H1 (cell line): ENCODE measurements around the gene CCDC154. TPM values are rescaled to one million over a fixed set of nuclear protein-coding genes. Genes with fewer than 3 reads are reported as not detected.

ENCODE experiments used
- CTCF ChIA-PET: fragments of 300-600 bp; sonication (Branson Sonifier 250); formaldehyde crosslinking; loops from one replicate; lab custom pipeline; 2021; ENCODE audit not compliant: partially characterized antibody; lab: Charles Lee
- POLR2A ChIA-PET: fragments of 300-600 bp; sonication (Branson Sonifier 250); formaldehyde crosslinking; loops from one replicate; lab custom pipeline; 2021; ENCODE audit warnings: inconsistent platforms; ENCODE audit not compliant: partially characterized antibody; lab: Charles Lee
- DNase-seq, 2 experiments: peaks; one replicate each; pipeline versions ENCODE4 v3.0.0 to v3.0.0-alpha.2; 2010 to 2022; ENCODE audit warnings: low spot score in 2 of 2, low read depth in 1 of 2, mixed read lengths in 1 of 2
- FAIRE-seq: peaks from 2 replicates; lab custom pipeline; 2011; peaks lifted over from hg19 to GRCh38; lab: Jason Lieb, UNC
- H2AFZ ChIP-seq: 2 replicates; pipeline ENCODE4 v1.8.1; 2012; ENCODE audit warnings: low read length, inconsistent platforms
- H2AK5ac ChIP-seq: 2 replicates; pipeline ENCODE4 v1.6.1; 2013; ENCODE audit warnings: low read depth, low read length
- H2BK120ac ChIP-seq: replicated peaks from 2 replicates; pipeline ENCODE3; 2013; ENCODE audit warnings: low read depth, low read length, inconsistent platforms
- H2BK12ac ChIP-seq: 2 replicates; pipeline ENCODE4 v1.6.1; 2013; ENCODE audit warnings: low read depth, low read length
- H2BK15ac ChIP-seq: 2 replicates; pipeline ENCODE4 v1.6.1; 2013; ENCODE audit warnings: low read length
- H2BK20ac ChIP-seq: 2 replicates; pipeline ENCODE4 v1.6.1; 2013; ENCODE audit warnings: low read length
- H2BK5ac ChIP-seq: 2 replicates; pipeline ENCODE4 v1.6.1; 2013; ENCODE audit warnings: low read depth, low read length
- H3K14ac ChIP-seq: 2 replicates; pipeline ENCODE4 v1.6.1; 2013; ENCODE audit warnings: inconsistent platforms; ENCODE audit not compliant: insufficient read length
- H3K18ac ChIP-seq: 2 replicates; pipeline ENCODE4 v1.6.1; 2013; ENCODE audit warnings: low read length; ENCODE audit errors: extremely low read depth
- H3K23ac ChIP-seq: 2 replicates; pipeline ENCODE4 v1.6.1; 2013; ENCODE audit warnings: inconsistent platforms; ENCODE audit not compliant: insufficient read length
- H3K23me2 ChIP-seq: 2 replicates; pipeline ENCODE4 v1.6.1; 2013; ENCODE audit warnings: low read depth, low read length
- H3K27ac ChIP-seq: 2 replicates; pipeline ENCODE4 v1.6.1; 2011; ENCODE audit warnings: low read depth, low read length, inconsistent platforms
- H3K27me3 ChIP-seq, 4 experiments: replicated peaks in 1 of 4; 1 replicate in 1 of 4; 2 replicates in 3 of 4; pipeline versions ENCODE4 v1.6.1 to v1.8.1; 2011 to 2013; ENCODE audit warnings: low read length in 3 of 4, mild to moderate bottlenecking in 3 of 4, inconsistent platforms in 2 of 4, mixed read lengths in 2 of 4, moderate library complexity in 1 of 4; ENCODE audit not compliant: control insufficient read depth in 3 of 4, insufficient read depth in 3 of 4; ENCODE audit errors: extremely low read depth in 1 of 4
- H3K36me3 ChIP-seq, 4 experiments: 2 replicates each; pipeline versions ENCODE4 v1.6.1 to v1.8.1; 2011 to 2013; ENCODE audit warnings: mild to moderate bottlenecking in 4 of 4, low read length in 3 of 4, moderate library complexity in 2 of 4, control low read depth in 1 of 4, inconsistent platforms in 1 of 4; ENCODE audit not compliant: insufficient read depth in 4 of 4, control insufficient read depth in 2 of 4
- H3K4ac ChIP-seq: replicated peaks from 2 replicates; pipeline ENCODE3; 2013; ENCODE audit warnings: low read length, low read depth, mixed read lengths, inconsistent platforms; ENCODE audit not compliant: insufficient read length
- H3K4me1 ChIP-seq, 4 experiments: replicated peaks in 1 of 4; 1 replicate in 1 of 4; 2 replicates in 3 of 4; pipeline versions ENCODE4 v1.6.1 to v1.8.1; 2011 to 2013; ENCODE audit warnings: low read length in 3 of 4, inconsistent platforms in 2 of 4, mixed read lengths in 1 of 4; ENCODE audit not compliant: insufficient read depth in 4 of 4, control insufficient read depth in 3 of 4
- H3K4me2 ChIP-seq, 2 experiments: 2 replicates each; pipeline versions ENCODE4 v1.6.1 to v1.8.1; 2011 to 2013; ENCODE audit warnings: low read depth in 2 of 2, low read length in 2 of 2, control low read depth in 1 of 2, inconsistent platforms in 1 of 2, mild to moderate bottlenecking in 1 of 2; ENCODE audit not compliant: insufficient read depth in 1 of 2
- H3K4me3 ChIP-seq, 4 experiments: fragments of 200-600, 300-600 bp in 1 of 4; sonication (generic), shearing (Covaris generic), sonication (Bioruptor Twin) in 1 of 4; 2 replicates each; pipeline versions ENCODE4 v1.5.1 to v1.8.1; 2011 to 2016; ENCODE audit warnings: low read length in 4 of 4, low read depth in 3 of 4, control low read depth in 2 of 4, inconsistent platforms in 2 of 4, mild to moderate bottlenecking in 2 of 4, mixed read lengths in 1 of 4, moderate library complexity in 1 of 4; ENCODE audit not compliant: insufficient read depth in 2 of 4; ENCODE audit errors: extremely low read depth in 1 of 4
- H3K56ac ChIP-seq: replicated peaks from 2 replicates; pipeline ENCODE3; 2013; ENCODE audit warnings: low read depth, mild to moderate bottlenecking, mixed read lengths, low read length, inconsistent platforms; ENCODE audit not compliant: insufficient read length
- H3K79me1 ChIP-seq: 2 replicates; pipeline ENCODE4 v1.6.1; 2013; ENCODE audit warnings: low read depth, low read length, control low read depth
- H3K79me2 ChIP-seq, 2 experiments: 2 replicates each; pipeline versions ENCODE4 v1.6.1 to v1.8.1; 2012 to 2013; ENCODE audit warnings: low read length in 2 of 2, mild to moderate bottlenecking in 2 of 2, inconsistent platforms in 1 of 2; ENCODE audit not compliant: insufficient read depth in 2 of 2, control insufficient read depth in 1 of 2
- H3K9ac ChIP-seq, 4 experiments: replicated peaks in 1 of 4; 1 replicate in 1 of 4; 2 replicates in 3 of 4; pipeline versions ENCODE4 v1.6.1 to v1.8.1; 2011 to 2013; ENCODE audit warnings: low read depth in 3 of 4, low read length in 3 of 4, control low read depth in 2 of 4, mild to moderate bottlenecking in 2 of 4, moderate library complexity in 2 of 4, inconsistent platforms in 1 of 4; ENCODE audit errors: extremely low read depth in 1 of 4
- H3K9me3 ChIP-seq, 2 experiments: 2 replicates each; pipeline versions ENCODE4 v1.6.1 to v1.8.1; 2012 to 2013; ENCODE audit warnings: mild to moderate bottlenecking in 2 of 2, moderate library complexity in 2 of 2, control low read depth in 1 of 2, inconsistent platforms in 1 of 2, low read depth in 1 of 2, low read length in 1 of 2, mixed read lengths in 1 of 2; ENCODE audit not compliant: insufficient read depth in 2 of 2
- H4K20me1 ChIP-seq, 2 experiments: replicated peaks in 1 of 2; 2 replicates each; pipeline versions ENCODE3 to v1.8.1; 2011 to 2013; ENCODE audit warnings: inconsistent platforms in 2 of 2, low read length in 2 of 2, mild to moderate bottlenecking in 1 of 2; ENCODE audit not compliant: insufficient read depth in 2 of 2, control insufficient read depth in 1 of 2
- H4K5ac ChIP-seq: 2 replicates; pipeline ENCODE4 v1.6.1; 2013; ENCODE audit warnings: low read length, low read depth, mixed read lengths, inconsistent platforms; ENCODE audit not compliant: insufficient read length
- H4K8ac ChIP-seq: 2 replicates; pipeline ENCODE4 v1.8.0; 2013; ENCODE audit warnings: mild to moderate bottlenecking, moderate library complexity, low read length, inconsistent platforms; ENCODE audit not compliant: insufficient read depth; ENCODE audit errors: extremely low read depth
- H4K91ac ChIP-seq: replicated peaks from 2 replicates; pipeline ENCODE3; 2013; ENCODE audit warnings: low read length, mixed read lengths, inconsistent platforms; ENCODE audit not compliant: insufficient read length
- CEBPB ChIP-seq: IDR thresholded peaks from 2 replicates; pipeline ENCODE4 v1.6.1; 2012; ENCODE audit warnings: low read depth, low read length
- CHD2 ChIP-seq: IDR thresholded peaks from 2 replicates; pipeline ENCODE4 v1.6.1; 2012; ENCODE audit warnings: low read length, improper control_type of control experiment
- CTBP2 ChIP-seq: IDR thresholded peaks from 2 replicates; pipeline ENCODE4 v1.7.0; 2011; ENCODE audit warnings: borderline replicate concordance, mild to moderate bottlenecking, moderate library complexity, mixed read lengths, low read length; ENCODE audit not compliant: insufficient read depth, insufficient read length
- JUN ChIP-seq: IDR thresholded peaks from 2 replicates; pipeline ENCODE4 v1.6.1; 2011; ENCODE audit warnings: low read depth, mild to moderate bottlenecking, improper control_type of control experiment, low read length
- KDM5A ChIP-seq: fragments of 200-600 bp; IDR thresholded peaks from 2 replicates; pipeline ENCODE4 v1.7.1; 2012; ENCODE audit warnings: mild to moderate bottlenecking, low read length, inconsistent platforms, mixed read lengths
- NANOG ChIP-seq: IDR thresholded peaks from 2 replicates; pipeline ENCODE4 v1.6.1; 2011; ENCODE audit warnings: low read length, low read depth, mild to moderate bottlenecking, inconsistent platforms; ENCODE audit not compliant: insufficient read depth, poor library complexity, severe bottlenecking
- SAP30 ChIP-seq: fragments of 300-600 bp; sonication (generic); IDR thresholded peaks from 2 replicates; pipeline ENCODE4 v1.7.1; 2012; ENCODE audit warnings: low read length, moderate library complexity, mild to moderate bottlenecking, inconsistent platforms; ENCODE audit not compliant: insufficient read depth, insufficient replicate concordance
- SP4 ChIP-seq: IDR thresholded peaks from 2 replicates; pipeline ENCODE4 v1.6.1; 2012; ENCODE audit warnings: low read length, inconsistent platforms
- YY1 ChIP-seq: IDR thresholded peaks from 2 replicates; pipeline ENCODE4 v1.6.1; 2011; ENCODE audit warnings: low read depth, mild to moderate bottlenecking, low read length
- WGBS, 2 experiments: shearing (Covaris generic) in 1 of 2; methylation state at CpG; one replicate each; pipeline versions ENCODE4 v1.1.6 to v1.1.7; 2013 to 2015; ENCODE audit warnings: low lambda C conversion rate in 2 of 2, mixed read lengths in 2 of 2, inconsistent platforms in 1 of 2, low coverage in 1 of 2, missing lambda C conversion rate in 1 of 2; ENCODE audit not compliant: insufficient replicate concordance in 2 of 2, insufficient coverage in 1 of 2, insufficient read length in 1 of 2; ENCODE audit errors: extremely low coverage in 1 of 2, missing lambda C conversion rate in 1 of 2; 5-methylcytosine and 5-hydroxymethylcytosine counted together
- polyA plus RNA-seq, 7 experiments: library from polyadenylated mRNA; depleted of rRNA in 3 of 7; stranded (reverse) in 5 of 7; unstranded in 2 of 7; fragments of >200 nt in 5 of 7; fragments of 200-250 nt in 2 of 7; gene quantifications; 1 replicate in 5 of 7; 2 replicates in 1 of 7; 4 replicates in 1 of 7; pipeline versions ENCODE4 v1.2.1 to v1.2.3, GENCODE V29; 2011 to 2013; ENCODE audit warnings: missing spikeins in 2 of 7, mixed read lengths in 2 of 7
- total RNA-seq: library from RNA; stranded (reverse); fragmentation: NEBNext Ultra II Directional; extraction: Animal tissue kit (Norgen Biotek cat#: 25700); gene quantifications from 2 replicates; pipeline ENCODE4 v1.2.1, GENCODE V29; 2021
- TF ChIP-seq, protein P1 (sequence below): IDR thresholded peaks from 2 replicates; pipeline ENCODE4 v1.6.1; 2011; ENCODE audit warnings: low read depth, mild to moderate bottlenecking, low read length; ENCODE audit not compliant: insufficient read depth
- TF ChIP-seq, protein P2 (sequence below): IDR thresholded peaks from 2 replicates; pipeline ENCODE4 v1.6.1; 2011; ENCODE audit warnings: low read length, improper control_type of control experiment

Gene CCDC154
- total and polyA plus RNA-seq, 2 of the 8 experiments (the other 6 are each of a cell fraction or from before 2014, with no cell fraction given): 0.15 to 0.88 TPM

GRCh38 chr16:1488619-1489018, 44.3 kb upstream of the CCDC154 start, which contains the start of gene PTX4:
TSS of gene PTX4 (minus strand) at chr16:1488944. CDS start at chr16:1488909, 35 bp downstream.
- H3K56ac ChIP-seq: no peak within 1 kb of the TSS
- no peak within 1 kb of the TSS for H3K4ac ChIP-seq
- H2AFZ ChIP-seq: no peak within 1 kb of the TSS; the same call in 1 of the 2 replicates
- H3K9me3 ChIP-seq: no peaks in the 10 kb centered on the region; a peak in 1 of 4 replicates
- no peak within 1 kb of the TSS for H4K5ac ChIP-seq
- no peak within 1 kb of the TSS for H4K91ac ChIP-seq
- WGBS, 2 experiments: 91% methylated on average over 19 of the region's 19 CpGs; no CpG with 5 or more reads in 1 of the 2 experiments
- H3K27ac ChIP-seq: no peak within 1 kb of the TSS
- CTCF ChIA-PET: no interaction called here
- H3K79me2 ChIP-seq: no peaks in the 10 kb centered on the region; a peak in 1 of 4 replicates
- no peak for FAIRE-seq
- POLR2A ChIA-PET: interaction anchor here (16.8 kb wide), 1 partner anchor 22 kb away, joined by 175 read pairs; no protein-coding TSS in a partner anchor
- no peak within 1 kb of the TSS for H2BK120ac ChIP-seq
- H2BK20ac ChIP-seq: no peak within 1 kb of the TSS
- no peak within 1 kb of the TSS for H2BK15ac ChIP-seq
- no peak within 1 kb of the TSS for H3K4me2 ChIP-seq
- H3K4me1 ChIP-seq: no peaks in the 10 kb centered on the region
- no peak within 1 kb of the TSS for H3K9ac ChIP-seq
- H3K79me1 ChIP-seq: no peaks in the 10 kb centered on the region
- H3K27me3 ChIP-seq: peaks cover 0 to 1% (median 0%) of the 10 kb centered on the region in 4 experiments; a peak in 1 of 7 replicates
- no peak within 1 kb of the TSS for H2AK5ac ChIP-seq
- H3K18ac ChIP-seq: no peak within 1 kb of the TSS
- H3K36me3 ChIP-seq: no peaks in the 10 kb centered on the region
- H2BK12ac ChIP-seq: no peak within 1 kb of the TSS
- no peak within 1 kb of the TSS for H2BK5ac ChIP-seq
- no peak for DNase-seq
- H4K20me1 ChIP-seq: no peaks in the 10 kb centered on the region
- peaks cover 4% of the 10 kb centered on the region; the same call in 1 of the 2 replicates for H3K23me2 ChIP-seq
- no peak within 1 kb of the TSS for H3K4me3 ChIP-seq
- peak within 1 kb of the TSS; percentile 92; the same call in 1 of the 2 replicates for H4K8ac ChIP-seq
- no peak within 1 kb of the TSS for H3K14ac ChIP-seq
- H3K23ac ChIP-seq: no peak within 1 kb of the TSS
- TF ChIP-seq, protein P1, sequence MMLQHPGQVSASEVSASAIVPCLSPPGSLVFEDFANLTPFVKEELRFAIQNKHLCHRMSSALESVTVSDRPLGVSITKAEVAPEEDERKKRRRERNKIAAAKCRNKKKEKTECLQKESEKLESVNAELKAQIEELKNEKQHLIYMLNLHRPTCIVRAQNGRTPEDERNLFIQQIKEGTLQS: no peak
- TF ChIP-seq NANOG: no peak
- no peak for TF ChIP-seq YY1
- no peak for TF ChIP-seq JUN
- TF ChIP-seq KDM5A: no peak
- TF ChIP-seq, protein P2, sequence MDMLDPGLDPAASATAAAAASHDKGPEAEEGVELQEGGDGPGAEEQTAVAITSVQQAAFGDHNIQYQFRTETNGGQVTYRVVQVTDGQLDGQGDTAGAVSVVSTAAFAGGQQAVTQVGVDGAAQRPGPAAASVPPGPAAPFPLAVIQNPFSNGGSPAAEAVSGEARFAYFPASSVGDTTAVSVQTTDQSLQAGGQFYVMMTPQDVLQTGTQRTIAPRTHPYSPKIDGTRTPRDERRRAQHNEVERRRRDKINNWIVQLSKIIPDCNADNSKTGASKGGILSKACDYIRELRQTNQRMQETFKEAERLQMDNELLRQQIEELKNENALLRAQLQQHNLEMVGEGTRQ: no peak
- no peak for TF ChIP-seq CEBPB
- no peak for TF ChIP-seq SP4
- TF ChIP-seq CHD2: no peak
- no peak for TF ChIP-seq SAP30
- no peak for TF ChIP-seq CTBP2
